ENCODE results near the gene UPF2. TPM values are rescaled to one million over a fixed set of nuclear protein-coding genes. Genes with fewer than 3 reads are reported as not detected.

UPF2 gene
- total and polyA plus RNA-seq, 2 of the 13 experiments (the other 11 are each of a cell fraction or from before 2014, with no cell fraction given) = 6.2 to 14.5 TPM

DNA sequence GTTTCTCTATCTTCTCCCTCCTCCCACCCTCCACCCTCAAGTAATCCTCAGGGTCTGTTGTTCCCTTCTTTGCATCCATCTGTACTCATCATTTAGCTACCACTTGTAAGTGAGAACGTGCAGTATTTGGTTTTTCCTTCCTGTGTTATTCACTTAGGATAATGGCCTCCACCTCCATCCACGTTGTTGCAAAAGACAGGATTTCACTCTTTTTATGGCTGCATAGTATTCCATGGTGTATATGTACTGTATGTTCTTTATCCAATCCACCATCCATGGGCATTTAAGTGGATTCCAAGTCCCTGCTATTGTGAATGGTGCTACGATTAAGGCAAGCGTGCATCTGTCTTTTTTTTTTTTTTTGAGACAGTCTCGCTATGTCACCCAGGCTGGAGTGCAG, 147.0 kb downstream of the UPF2 start:
- no peak for FAIRE-seq
- no TSS peak for BruUV-seq (replicated peaks)
- Histone ChIP-seq H3K4me3 (replicated peaks in 1 of 3; ENCODE audit: insufficient read depth in 1 of 3, low read depth in 2 of 3, low read length in 3 of 3) (no peak overlapping the region), H3K4me1 (ENCODE audit: insufficient read depth, low read length) (peaks cover 28% of the 10 kb centered on the region), H3K9ac (ENCODE audit: insufficient read depth, low read depth, low read length) (no peak overlapping the region), H3K36me3 (replicated peaks in 1 of 2; ENCODE audit: control insufficient read depth in 1 of 2, insufficient read depth in 2 of 2, low read length in 2 of 2) (no peaks in the 10 kb centered on the region), H2AFZ (ENCODE audit: low read length) (no peak overlapping the region), H3K27me3 (ENCODE audit: control insufficient read depth in 1 of 2, insufficient read depth in 2 of 2, low read length in 2 of 2) (no peaks in the 10 kb centered on the region), H4K20me1 (ENCODE audit: insufficient read depth, low read length) (no peaks in the 10 kb centered on the region), H3K27ac (ENCODE audit: extremely low read length, insufficient read depth, low read length) (no peak overlapping the region), H3K9me3 (ENCODE audit: low read length) (no peaks in the 10 kb centered on the region), H3K79me2 (ENCODE audit: insufficient read depth, low read length) (no peaks in the 10 kb centered on the region), H3K4me2 (ENCODE audit: low read depth, low read length) (no peak overlapping the region)
- in situ Hi-C loops (cut with HindIII; ENCODE audit: extremely low pct_ligation_motif_present, low pct_unique_long_range_greater_than_20kb) = no loop called here
- CTCF ChIA-PET (ENCODE audit: low intra/inter-chr PET ratio, low total read pairs) = no interaction called here
- WGBS (ENCODE audit: low lambda C conversion rate) = 65% methylated on average over 5 of the region's 5 CpGs
- intact Hi-C loops (cut with micrococcal nuclease; ENCODE audit: unreplicated experiment) = no loop called here
- ATAC-seq = no peak
- POLR2A ChIA-PET = no interaction called here
- TF ChIP-seq ZNF563 (CRISPR knock-in tag; IDR thresholded peaks at IDR 0.05) (no peak), SPEN (CRISPR knock-in tag; IDR thresholded peaks at IDR 0.05; ENCODE audit: low read depth) (no peak), HDAC2 (CRISPR knock-in tag; IDR thresholded peaks at IDR 0.05) (no peak), NR2F1 (CRISPR knock-in tag; IDR thresholded peaks at IDR 0.05) (no peak), ZNF850 (CRISPR knock-in tag; conservative IDR thresholded peaks at IDR 0.05) (no peak), YEATS2 (CRISPR knock-in tag; IDR thresholded peaks at IDR 0.05; ENCODE audit: borderline replicate concordance) (no peak), RFXAP (CRISPR knock-in tag; IDR thresholded peaks at IDR 0.05; ENCODE audit: borderline replicate concordance) (no peak), RXRA (CRISPR knock-in tag; IDR thresholded peaks at IDR 0.05) (no peak)
- no peak for DNase-seq (ENCODE audit: low spot score)

DNA sequence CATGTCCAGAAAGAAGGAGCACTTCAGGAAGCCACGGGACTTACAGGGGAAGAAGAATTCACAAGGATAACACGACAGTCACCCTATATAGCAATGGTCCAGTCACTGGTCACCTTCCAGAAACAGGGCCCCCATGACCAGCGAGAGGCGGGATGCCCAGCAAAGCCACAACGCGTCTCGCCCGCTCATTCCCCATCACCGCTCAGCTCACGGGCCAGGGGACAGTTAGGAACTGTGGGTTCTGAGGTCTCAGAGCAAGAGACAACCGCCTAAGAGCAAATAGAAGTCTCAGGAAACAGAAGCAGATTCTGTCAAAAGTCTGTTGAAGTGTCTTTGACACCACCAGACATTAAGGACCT, 147.5 kb downstream of the UPF2 start:
- no peak for FAIRE-seq
- BruUV-seq (replicated peaks) = no TSS peak
- H3K9me3 ChIP-seq (ENCODE audit: low read length) = no peaks in the 10 kb centered on the region
- no peak for ATAC-seq
- no peaks in the 10 kb centered on the region for H3K36me3 ChIP-seq (replicated peaks in 1 of 2; ENCODE audit: control insufficient read depth in 1 of 2, insufficient read depth in 2 of 2, low read length in 2 of 2)
- WGBS (ENCODE audit: low lambda C conversion rate) = 88% methylated on average over 9 of the region's 11 CpGs
- in situ Hi-C loops (cut with HindIII; ENCODE audit: extremely low pct_ligation_motif_present, low pct_unique_long_range_greater_than_20kb) (no loop called here), intact Hi-C loops (cut with micrococcal nuclease; ENCODE audit: unreplicated experiment) (no loop called here)
- no peak for TF ChIP-seq RBAK (CRISPR knock-in tag; IDR thresholded peaks at IDR 0.05)
- no peak overlapping the region for H2AFZ ChIP-seq (ENCODE audit: low read length)
- H3K4me1 ChIP-seq (ENCODE audit: insufficient read depth, low read length) = peaks cover 28% of the 10 kb centered on the region
- H4K20me1 ChIP-seq (ENCODE audit: insufficient read depth, low read length) = no peaks in the 10 kb centered on the region
- DNase-seq (ENCODE audit: low spot score) = no peak
- ChIA-PET POLR2A (no interaction called here), CTCF (ENCODE audit: low intra/inter-chr PET ratio, low total read pairs) (no interaction called here)
- H3K79me2 ChIP-seq (ENCODE audit: insufficient read depth, low read length) = no peaks in the 10 kb centered on the region
- no peak overlapping the region for H3K4me2 ChIP-seq (ENCODE audit: low read depth, low read length)
- H3K9ac ChIP-seq (ENCODE audit: insufficient read depth, low read depth, low read length) = no peak overlapping the region
- no peak overlapping the region for H3K4me3 ChIP-seq (replicated peaks in 1 of 3; ENCODE audit: insufficient read depth in 1 of 3, low read depth in 2 of 3, low read length in 3 of 3)
- H3K27ac ChIP-seq (ENCODE audit: extremely low read length, insufficient read depth, low read length) = no peak overlapping the region
- no peaks in the 10 kb centered on the region for H3K27me3 ChIP-seq (ENCODE audit: control insufficient read depth in 1 of 2, insufficient read depth in 2 of 2, low read length in 2 of 2)
